Measurements from ENCODE around the gene SH2B2.
A peak's percentile ranks its signal among the peaks of the same experiment; 100 is the strongest.

The SH2B2 gene

DNA sequence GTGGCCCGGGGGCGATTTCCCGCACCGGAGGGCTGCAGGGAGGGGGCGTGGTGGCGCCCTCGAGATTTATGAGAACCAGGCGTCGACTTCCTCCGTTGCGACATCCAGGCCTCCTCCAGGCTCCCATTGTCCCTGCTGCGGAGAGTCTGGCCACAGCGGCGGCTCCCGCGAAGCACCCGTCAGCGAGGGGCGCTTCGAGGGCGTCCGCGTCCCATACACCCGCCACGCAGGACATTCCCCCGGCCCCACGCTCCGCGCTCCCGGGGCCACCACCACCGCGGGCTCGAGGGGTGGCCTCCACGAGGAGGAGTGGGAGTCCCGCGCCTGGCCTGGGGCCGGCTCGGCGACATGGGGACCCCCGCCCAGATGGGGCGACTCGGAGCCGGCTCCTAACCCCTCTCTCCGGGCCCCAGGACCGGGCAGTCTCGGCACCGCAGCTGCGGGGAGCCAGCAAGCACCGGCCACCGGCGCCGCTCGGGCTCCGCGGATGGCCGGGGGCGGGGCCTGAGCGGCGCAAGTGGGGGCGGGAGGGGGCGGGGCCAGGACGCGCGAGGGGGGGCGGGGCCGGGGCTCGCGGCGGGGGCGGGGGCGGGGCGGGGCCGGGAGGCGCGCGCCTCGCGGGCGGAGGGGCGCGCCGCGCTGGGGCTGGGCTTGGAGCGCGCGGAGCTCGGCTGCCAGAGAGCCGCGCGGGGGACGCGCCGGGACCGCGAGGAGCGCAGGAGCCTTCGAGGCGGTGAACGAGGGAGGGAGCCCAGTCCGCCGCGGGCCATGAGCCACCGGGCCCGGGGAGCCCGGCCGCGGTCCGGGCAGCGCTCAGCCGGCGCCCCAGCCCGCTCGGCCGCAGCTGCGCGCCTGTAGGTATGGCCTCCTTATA, at the start of gene SH2B2:
Gene SH2B2, plus strand, starts transcription at position 632 of the 874 bp plus-strand sequence. CDS start 13,683 bp downstream, outside the sequence.
- Histone ChIP-seq H3K27ac (peak within 1 kb of the TSS; percentile 73), H3K27me3 (ENCODE audit: control insufficient read depth, insufficient read depth, low read length) (no peaks in the 10 kb centered on the region), H3K36me3 (ENCODE audit: control insufficient read depth, insufficient read depth, low read length) (no peaks in the 10 kb centered on the region), H3K9me3 (ENCODE audit: control insufficient read depth, low read length) (no peaks in the 10 kb centered on the region), H3K4me3 (ENCODE audit: low read depth, low read length) (peak within 1 kb of the TSS; percentile 75), H3K4me1 (peaks cover 8% of the 10 kb centered on the region), H3K79me2 (peaks cover 9% of the 10 kb centered on the region), H2AFZ (peak within 1 kb of the TSS; percentile 99), H3K9ac (peak within 1 kb of the TSS; percentile 63), H3K4me2 (ENCODE audit: low read length) (peak within 1 kb of the TSS; percentile 98)
- TF ChIP-seq, protein P1, sequence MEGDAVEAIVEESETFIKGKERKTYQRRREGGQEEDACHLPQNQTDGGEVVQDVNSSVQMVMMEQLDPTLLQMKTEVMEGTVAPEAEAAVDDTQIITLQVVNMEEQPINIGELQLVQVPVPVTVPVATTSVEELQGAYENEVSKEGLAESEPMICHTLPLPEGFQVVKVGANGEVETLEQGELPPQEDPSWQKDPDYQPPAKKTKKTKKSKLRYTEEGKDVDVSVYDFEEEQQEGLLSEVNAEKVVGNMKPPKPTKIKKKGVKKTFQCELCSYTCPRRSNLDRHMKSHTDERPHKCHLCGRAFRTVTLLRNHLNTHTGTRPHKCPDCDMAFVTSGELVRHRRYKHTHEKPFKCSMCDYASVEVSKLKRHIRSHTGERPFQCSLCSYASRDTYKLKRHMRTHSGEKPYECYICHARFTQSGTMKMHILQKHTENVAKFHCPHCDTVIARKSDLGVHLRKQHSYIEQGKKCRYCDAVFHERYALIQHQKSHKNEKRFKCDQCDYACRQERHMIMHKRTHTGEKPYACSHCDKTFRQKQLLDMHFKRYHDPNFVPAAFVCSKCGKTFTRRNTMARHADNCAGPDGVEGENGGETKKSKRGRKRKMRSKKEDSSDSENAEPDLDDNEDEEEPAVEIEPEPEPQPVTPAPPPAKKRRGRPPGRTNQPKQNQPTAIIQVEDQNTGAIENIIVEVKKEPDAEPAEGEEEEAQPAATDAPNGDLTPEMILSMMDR (IDR thresholded peaks at IDR 0.05) = no peak

DNA sequence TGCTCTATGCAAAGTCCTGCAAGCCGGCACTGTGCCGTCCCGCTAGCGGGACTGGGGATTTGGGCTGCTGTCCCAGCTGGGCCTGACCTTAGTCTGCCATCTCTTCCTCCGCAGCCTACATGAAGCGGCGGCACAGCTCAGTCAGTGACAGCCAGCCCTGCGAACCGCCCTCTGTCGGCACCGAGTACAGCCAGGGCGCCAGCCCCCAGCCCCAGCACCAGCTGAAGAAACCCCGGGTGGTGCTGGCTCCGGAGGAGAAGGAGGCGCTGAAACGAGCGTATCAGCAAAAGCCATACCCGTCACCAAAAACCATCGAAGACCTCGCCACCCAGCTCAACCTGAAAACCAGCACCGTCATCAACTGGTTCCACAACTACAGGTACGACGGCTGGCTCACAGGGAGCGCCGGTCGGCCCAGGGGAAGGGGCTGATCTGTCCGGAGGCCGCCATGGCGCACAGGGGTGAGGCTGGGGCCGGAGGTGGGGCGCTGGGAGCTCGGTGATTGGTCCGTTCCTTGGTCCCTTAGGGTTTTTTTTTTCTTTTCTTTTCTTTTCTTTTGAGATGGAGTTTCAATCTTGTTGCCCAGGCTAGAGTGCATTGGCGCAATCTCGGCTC, 47.4 kb upstream of the SH2B2 start:
- Histone ChIP-seq H3K9ac (no peak overlapping the region), H3K4me3 (ENCODE audit: low read depth, low read length) (no peak overlapping the region), H3K4me1 (no peaks in the 10 kb centered on the region), H3K27me3 (ENCODE audit: control insufficient read depth, insufficient read depth, low read length) (no peaks in the 10 kb centered on the region), H3K27ac (no peak overlapping the region), H3K79me2 (peaks cover 5% of the 10 kb centered on the region), H2AFZ (no peak overlapping the region), H3K4me2 (ENCODE audit: low read length) (no peak overlapping the region), H3K9me3 (ENCODE audit: control insufficient read depth, low read length) (no peaks in the 10 kb centered on the region), H3K36me3 (ENCODE audit: control insufficient read depth, insufficient read depth, low read length) (no peaks in the 10 kb centered on the region)
- TF ChIP-seq, protein P1 (IDR thresholded peaks at IDR 0.05) = no peak

DNA sequence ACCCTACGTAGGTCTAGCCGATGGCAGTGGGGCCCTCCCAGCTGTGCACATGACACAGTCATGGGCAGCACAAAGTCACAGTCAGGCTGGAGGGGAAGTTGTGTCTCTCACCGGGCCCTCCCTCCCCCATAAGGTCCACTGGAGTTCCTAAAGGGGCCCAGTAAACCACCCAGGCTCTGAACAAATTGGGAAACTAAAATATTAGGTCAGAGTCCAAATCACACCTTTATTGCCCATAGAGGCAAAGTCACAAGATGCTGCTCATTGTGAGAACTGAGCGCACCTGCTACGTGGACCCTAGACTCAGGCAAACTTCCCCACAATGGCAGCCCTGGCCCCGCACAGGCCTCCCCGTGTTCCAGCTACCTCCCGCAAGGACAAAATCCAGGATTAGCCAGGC, 45.2 kb upstream of the SH2B2 start:
- TF ChIP-seq, protein P1 (IDR thresholded peaks at IDR 0.05) = no peak
- no peaks in the 10 kb centered on the region for H3K36me3 ChIP-seq (ENCODE audit: control insufficient read depth, insufficient read depth, low read length)
- H3K27ac ChIP-seq = no peak overlapping the region

DNA sequence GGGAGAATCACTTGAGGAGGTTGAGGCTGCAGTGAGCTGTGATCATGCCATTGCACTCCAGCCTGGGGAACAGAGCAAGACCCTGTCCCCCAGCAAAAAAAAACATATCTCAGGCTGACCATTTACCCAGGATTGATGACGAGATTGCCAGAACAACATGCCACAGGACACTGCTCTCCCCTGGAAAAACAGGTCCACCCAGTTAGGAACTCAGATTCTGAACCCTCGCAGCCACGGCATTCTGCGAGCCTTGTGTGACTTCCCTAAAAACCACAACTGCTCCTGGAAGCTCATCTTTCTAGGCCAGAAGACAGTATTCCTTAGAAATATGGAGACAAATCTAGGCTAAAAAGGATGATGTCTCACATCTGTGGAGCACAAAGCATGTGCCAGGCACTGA, 42.1 kb upstream of the SH2B2 start:
- H3K4me2 ChIP-seq (ENCODE audit: low read length) = no peak overlapping the region
- H3K9ac ChIP-seq = no peak overlapping the region
- TF ChIP-seq, protein P1 (IDR thresholded peaks at IDR 0.05) = no peak
- H3K36me3 ChIP-seq (ENCODE audit: control insufficient read depth, insufficient read depth, low read length) = no peaks in the 10 kb centered on the region
- no peaks in the 10 kb centered on the region for H3K79me2 ChIP-seq
- no peaks in the 10 kb centered on the region for H3K27me3 ChIP-seq (ENCODE audit: control insufficient read depth, insufficient read depth, low read length)
- H2AFZ ChIP-seq = no peak overlapping the region
- no peaks in the 10 kb centered on the region for H3K9me3 ChIP-seq (ENCODE audit: control insufficient read depth, low read length)
- H3K4me3 ChIP-seq (ENCODE audit: low read depth, low read length) = no peak overlapping the region
- no peak overlapping the region for H3K27ac ChIP-seq
- no peaks in the 10 kb centered on the region for H3K4me1 ChIP-seq

More for the DNA sequence above, 45.2 kb upstream of the SH2B2 start:
- no peaks in the 10 kb centered on the region for H3K27me3 ChIP-seq (ENCODE audit: control insufficient read depth, insufficient read depth, low read length)
- peaks cover 5% of the 10 kb centered on the region for H3K79me2 ChIP-seq
- no peaks in the 10 kb centered on the region for H3K4me1 ChIP-seq
- H3K4me2 ChIP-seq (ENCODE audit: low read length) = no peak overlapping the region
- no peak overlapping the region for H2AFZ ChIP-seq
- H3K9ac ChIP-seq = no peak overlapping the region
- H3K9me3 ChIP-seq (ENCODE audit: control insufficient read depth, low read length) = no peaks in the 10 kb centered on the region
- H3K4me3 ChIP-seq (ENCODE audit: low read depth, low read length) = no peak overlapping the region

All from parathyroid adenoma (tissue), 2 donors.